Stimulated activated CD4-positive, alpha-beta T cell treated with anti-CD3 and anti-CD28 coated beads, Interleukin-12 subunit alpha, Interleukin-12 subunit beta, amount 100 ng/mL, for 24 hours (primary cell): Measurements from ENCODE around the gene ASB8.
"Not testable (repeated sequence)": the region's sequence is repeated elsewhere in the genome, so short reads cannot be mapped to it uniquely, and the experiment has no call there.

Experiments used
- DNase-seq, 2 experiments: peaks; one replicate each; pipeline ENCODE4 v3.0.0-alpha.2; 2020; ENCODE audit warnings: low read depth in 2 of 2

Gene ASB8

DNA sequence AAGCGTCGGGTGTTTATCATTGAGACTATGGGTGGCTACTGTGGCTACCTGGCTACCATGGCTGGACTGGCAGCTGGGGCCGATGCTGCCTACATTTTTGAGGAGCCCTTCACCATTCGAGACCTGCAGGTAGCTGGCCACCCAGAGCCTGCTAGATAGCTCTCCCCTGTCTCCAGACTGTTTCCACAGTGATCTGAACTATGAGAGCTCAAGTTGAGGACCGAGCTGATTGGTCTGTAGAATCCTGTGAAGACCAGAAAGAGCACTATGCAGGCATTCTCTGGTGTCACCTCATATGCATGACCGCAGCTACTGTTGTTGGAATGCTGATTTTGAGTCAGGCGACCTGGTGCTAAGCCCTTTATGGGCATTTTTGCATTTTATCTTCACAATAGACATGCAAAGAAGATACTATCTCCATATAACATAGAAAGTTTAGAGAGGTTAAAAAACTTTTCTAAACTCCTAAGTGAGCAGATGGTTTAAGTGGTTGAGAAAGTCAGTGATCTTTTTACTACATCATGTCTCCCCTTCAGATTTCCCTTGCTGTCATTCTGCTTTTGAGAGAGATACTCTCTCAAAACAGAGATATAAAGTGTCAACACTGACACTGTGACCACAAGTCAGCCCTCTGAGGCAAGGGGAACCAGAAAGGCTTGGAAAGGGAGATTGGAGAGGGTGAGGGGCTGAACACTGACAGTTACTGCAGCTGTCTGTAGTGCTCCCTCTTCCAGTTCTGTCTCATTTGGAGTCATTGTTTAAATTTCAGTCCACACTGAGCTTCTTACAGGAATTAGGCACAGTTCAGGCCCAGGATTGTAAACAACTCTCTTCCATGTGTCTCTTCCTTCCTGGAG is 14.3 kb downstream of the ASB8 start:
- DNase-seq: no peak

DNA sequence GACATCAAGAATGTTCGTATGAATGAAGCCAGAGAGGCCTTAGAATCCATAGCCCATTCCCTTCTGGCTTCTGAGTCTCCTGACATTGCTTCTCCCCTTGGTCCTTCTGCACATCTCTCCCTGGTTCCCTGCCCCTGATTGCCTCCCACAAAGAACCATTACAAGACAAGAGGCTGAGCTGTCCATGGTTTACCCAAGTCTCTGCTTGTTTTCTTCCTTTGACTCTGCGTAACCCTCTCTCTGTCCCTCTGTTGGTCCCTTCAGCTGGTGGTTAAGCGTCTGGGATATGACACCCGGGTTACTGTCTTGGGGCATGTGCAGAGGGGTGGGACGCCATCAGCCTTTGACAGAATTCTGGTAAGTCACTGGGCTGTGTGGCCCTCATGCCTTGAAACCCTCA is 22.3 kb downstream of the ASB8 start:
- no peak for DNase-seq

DNA sequence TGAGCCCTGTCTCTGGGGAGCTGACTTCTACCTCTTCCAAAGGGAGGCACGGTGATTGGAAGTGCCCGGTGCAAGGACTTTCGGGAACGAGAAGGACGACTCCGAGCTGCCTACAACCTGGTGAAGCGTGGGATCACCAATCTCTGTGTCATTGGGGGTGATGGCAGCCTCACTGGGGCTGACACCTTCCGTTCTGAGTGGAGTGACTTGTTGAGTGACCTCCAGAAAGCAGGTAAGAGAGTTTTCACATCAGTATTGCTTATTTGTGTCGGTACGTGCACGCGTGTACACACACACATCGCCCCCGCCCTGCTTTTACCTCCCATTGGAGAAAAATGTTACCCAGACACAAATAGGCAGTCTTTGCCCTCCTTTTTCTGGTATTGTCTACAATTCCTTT is 24.5 kb downstream of the ASB8 start:
- DNase-seq: no peak

DNA sequence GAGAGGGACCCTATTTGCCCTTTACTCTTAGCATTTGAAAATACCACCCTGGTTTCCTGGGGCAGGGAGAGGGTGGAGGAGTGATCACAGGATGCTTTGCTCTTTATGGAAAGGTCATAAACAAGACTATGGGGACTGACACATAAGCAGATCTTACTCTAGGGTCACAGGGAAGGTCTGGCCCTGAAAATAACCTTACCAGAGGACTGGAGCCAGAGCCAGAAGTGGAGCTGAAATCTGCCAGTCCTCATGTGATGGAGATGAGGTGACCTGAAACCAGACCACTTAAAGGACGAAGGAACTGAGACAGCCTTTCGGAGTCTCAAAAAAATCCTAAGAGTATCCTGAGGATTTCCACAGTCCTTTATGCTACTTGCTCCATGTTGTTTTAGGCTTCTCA is 25.8 kb downstream of the ASB8 start:
- no peak for DNase-seq

GRCh38 chr12:48129376-48129775 is 27.9 kb downstream of the ASB8 start:
- no peak for DNase-seq

- DNase-seq: no peak
Measured at GRCh38 chr12:48128800-48129199, 28.5 kb downstream of the ASB8 start.

DNA sequence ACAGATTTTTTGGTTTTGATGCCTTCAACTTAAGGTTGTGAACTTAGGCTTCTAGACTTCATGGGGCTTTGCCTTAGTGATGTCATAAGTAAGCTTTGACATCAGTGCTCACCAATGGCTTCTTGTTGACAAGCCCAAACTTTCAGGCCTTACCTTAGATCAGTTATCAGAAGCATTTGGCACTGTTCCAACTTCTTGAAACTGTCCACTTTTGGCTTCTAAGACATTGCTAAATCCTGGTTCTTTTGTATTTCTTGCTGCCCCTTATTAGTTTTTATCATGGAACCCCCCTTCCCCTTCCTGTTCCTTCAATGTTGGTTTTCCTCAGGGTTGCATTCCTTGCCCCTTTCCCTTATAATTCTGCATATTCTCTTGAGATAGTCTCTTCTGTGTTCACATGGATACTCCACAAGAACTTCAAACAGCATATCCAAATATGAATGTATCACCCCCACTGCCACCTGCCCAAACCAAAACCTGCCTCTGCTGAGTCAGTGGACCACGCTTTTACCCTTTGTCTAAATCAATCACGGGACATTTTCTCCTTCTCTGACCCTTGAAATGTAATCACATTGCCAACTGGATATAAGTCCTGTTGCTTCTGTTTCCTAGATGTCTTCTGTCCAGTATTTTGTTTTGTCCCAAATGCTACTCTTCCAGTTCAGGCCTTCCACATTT is 30.2 kb downstream of the ASB8 start:
- no peak for DNase-seq

DNA sequence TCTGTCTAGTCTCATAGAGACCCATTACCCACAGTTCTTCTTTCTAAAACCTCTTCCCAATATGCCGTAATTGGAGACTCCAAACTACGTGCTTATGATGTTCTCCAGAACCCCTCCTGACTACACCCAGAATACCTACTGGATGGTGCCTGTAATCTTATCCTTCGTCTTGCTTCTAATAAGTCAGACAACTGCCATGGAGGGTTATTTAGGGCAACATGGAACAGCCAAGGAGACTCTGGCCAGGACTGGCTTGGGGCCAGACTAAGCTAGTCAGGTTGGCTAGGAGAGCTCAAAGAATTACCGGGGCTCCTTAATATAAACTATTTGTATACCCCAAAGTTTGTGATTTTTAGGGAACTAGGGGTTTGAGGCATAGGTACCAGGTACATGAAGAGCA is 31.3 kb downstream of the ASB8 start:
- no peak for DNase-seq

GRCh38 chr12:48125542-48125941 is 31.8 kb downstream of the ASB8 start:
- DNase-seq: not testable (repeated sequence)

- DNase-seq: no peak
Measured at GRCh38 chr12:48123169-48123568, 34.1 kb downstream of the ASB8 start.

DNA sequence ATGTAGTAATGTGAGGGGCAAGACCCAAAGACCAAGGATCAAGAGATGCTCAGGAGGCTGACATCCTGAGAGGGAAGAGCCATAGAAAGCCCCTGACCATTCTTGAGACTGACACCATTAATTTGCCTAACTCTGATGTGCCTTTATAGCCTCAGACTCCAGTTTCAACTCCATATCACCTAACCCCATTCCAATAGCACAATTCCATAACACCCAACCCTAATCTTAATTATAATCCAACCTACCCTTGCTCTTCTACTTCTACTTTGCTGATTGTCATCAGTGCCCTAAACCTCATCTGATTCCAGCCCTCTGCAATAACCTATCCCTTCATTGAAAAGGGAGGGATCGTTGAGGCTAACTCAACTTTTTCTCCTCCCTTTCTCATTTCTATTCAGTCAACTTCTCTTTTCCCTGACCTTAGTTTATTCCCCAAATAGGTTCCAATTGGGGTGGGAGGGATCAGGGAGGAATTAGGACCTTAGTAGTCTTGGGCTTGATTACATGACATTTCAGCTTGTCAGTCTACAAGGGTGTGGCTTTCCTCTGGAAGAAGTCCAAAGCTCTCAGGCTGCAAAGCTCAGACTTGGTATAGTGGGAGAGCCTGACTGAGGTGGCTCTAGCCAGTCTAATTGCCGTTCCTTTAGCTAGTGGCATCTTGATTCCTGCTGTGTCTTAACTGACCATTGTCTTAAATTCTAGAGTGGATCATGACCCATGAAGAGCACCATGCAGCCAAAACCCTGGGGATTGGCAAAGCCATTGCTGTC is 35.1 kb downstream of the ASB8 start:
- DNase-seq: no peak

DNA sequence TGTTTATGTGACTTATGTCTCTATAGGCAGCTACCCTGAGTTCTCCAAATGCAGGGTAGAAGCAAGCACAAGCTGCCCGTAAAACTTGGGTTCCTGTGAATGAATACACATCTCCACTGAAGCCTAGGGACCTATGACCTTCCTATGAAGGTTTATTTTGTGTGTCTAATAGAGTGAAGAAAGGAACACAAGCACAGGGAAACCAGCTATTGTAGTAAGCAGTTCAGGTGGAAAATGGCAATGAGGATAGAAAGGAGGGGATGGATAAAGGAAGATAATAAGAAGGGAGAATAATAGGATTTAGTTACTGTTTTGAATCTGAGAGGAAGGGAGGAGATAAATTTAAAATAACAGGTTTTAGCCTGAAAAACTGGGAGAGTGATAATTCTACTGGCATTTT is 35.8 kb downstream of the ASB8 start:
- DNase-seq: no peak

DNA sequence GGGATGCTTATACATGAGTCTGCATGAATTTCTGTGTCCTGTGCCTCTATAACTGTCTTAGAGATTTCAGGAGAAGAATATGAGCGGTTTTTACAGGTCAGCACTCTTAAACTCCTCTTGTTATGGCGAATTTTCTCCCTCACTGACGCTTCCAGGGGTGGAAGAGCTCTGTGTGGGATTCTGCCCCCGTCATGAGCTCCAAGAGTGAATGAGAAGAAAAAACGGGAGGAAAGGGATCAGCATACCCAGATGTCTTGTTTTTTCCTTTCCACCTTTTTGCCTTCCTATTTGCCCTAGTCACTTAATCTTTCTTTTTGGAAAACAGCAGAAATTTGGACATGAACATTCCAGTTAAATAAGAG is 37.5 kb downstream of the ASB8 start:
- DNase-seq: no peak

GRCh38 chr12:48119078-48119833 is 38.1 kb downstream of the ASB8 start, which contains the start of gene PFKM:
Gene PFKM (plus strand): TSS chr12:48119364. CDS start chr12:48122775, 3,411 bp downstream.
- peak; percentile 38 to 67 for DNase-seq

DNA sequence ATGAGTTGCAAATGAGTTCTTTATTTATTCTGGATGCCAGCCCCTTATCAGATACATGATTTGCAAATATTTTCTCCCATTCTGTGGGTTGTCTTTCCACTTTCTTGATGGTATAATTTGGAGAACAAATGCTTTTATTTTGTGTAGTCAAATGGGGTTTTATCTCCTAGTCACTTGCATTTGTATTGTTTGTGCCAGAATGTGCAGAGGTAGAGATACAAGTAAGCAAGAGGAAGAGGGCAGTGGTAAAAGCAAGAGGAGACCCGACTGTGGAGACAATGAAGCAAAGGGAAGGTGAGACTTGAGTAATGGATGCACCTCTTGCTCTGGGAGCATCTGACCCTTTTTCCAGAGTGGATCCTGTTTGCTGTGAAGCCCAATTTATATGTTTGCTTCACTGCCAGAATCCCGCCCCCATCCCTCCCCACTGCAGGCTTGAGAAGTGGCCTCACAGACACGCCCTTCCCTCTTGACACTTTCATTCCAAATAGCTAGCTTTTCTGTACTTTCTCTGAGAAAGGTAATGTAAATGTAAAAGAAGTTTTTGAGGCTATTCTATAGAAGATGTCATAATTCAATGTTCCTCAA is 38.9 kb downstream of the ASB8 start:
- no peak for DNase-seq

DNA sequence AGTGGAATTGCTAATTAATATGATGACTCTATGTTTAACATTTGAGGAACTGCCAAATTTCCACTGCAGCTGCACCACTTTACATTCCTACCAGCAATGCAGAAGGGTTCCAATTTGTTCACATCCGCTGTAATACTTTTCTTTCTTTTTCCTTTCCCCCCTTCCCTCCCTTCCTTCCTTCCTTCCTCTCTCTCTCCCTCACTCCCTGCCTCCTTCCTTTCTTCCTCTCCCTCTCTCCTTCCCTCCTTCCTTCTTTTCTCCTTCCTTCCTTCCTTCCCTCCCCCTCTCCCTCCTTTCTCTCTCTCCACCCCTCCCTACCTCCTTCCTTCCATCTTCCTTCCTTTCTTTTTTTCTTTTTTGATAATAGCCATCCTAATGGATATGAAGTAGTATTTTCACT is 41.4 kb downstream of the ASB8 start:
- no peak for DNase-seq

DNA sequence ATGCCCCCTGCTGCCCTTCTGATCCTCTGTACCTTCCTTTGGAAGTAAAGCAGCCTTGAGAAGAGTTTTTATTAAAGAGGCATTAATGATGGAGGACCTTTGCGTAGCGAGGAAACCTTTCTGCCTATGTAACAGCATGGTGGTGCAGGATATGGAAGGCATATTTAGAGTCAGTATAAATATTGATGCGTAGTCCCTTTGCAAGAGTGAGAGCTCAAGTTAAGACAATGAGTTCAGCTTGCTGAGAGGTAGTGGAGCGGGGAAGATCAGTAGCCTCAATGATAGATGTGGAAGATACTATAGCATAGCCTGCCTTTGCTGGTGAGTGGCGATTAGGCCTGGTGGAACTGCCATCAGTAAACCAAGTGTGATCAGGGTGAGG is 46.0 kb downstream of the ASB8 start:
- DNase-seq: not testable (repeated sequence)

- DNase-seq: no peak
Measured at GRCh38 chr12:48110691-48111311, 46.5 kb downstream of the ASB8 start.

GRCh38 chr12:48109424-48109823 is 47.9 kb downstream of the ASB8 start:
- DNase-seq: no peak

- DNase-seq: no peak
Measured at GRCh38 chr12:48106681-48107613, 50.4 kb downstream of the ASB8 start.
